IMR-90 (cell line): Measurements from ENCODE around the gene XPR1. TPM values are rescaled to one million over a fixed set of nuclear protein-coding genes. Genes with fewer than 3 reads are reported as not detected.

Experiments used
- ATAC-seq: fragments of 200-7000 bp; cut with Tn5 transposase; 2 replicates; pipeline ENCODE4 v1.9.1; 2020; ENCODE audit warnings: low read depth, mild to moderate bottlenecking, moderate library complexity
- BruUV-seq: library from RNA; stranded (reverse); fragments of 400-500 nt; replicated peaks from 2 replicates; lab custom pipeline; 2021; lab: Mats Ljungman, UMichigan
- CTCF ChIA-PET: fragments of 300-600 bp; formaldehyde crosslinking; extraction: SDS; loops from one replicate; lab custom pipeline; 2021; ENCODE audit warnings: antibody characterized with exemption; lab: Yijun Ruan, JAX
- POLR2A ChIA-PET: fragments of 300-600 bp; sonication (Branson Sonifier 250); formaldehyde crosslinking; loops from one replicate; lab custom pipeline; 2022; ENCODE audit warnings: antibody characterized with exemption; ENCODE audit not compliant: unreplicated experiment; lab: Charles Lee
- DNase-seq: peaks from one replicate; pipeline ENCODE4 v3.0.0; 2013
- H2AFZ ChIP-seq: replicated peaks from 2 replicates; pipeline ENCODE3; 2013; ENCODE audit warnings: low read length, mild to moderate bottlenecking; ENCODE audit not compliant: poor library complexity
- H2AK5ac ChIP-seq: 2 replicates; pipeline ENCODE4 v1.6.1; 2013; ENCODE audit warnings: low read depth, low read length, inconsistent platforms
- H2AK9ac ChIP-seq: replicated peaks from 2 replicates; pipeline ENCODE3; 2013; ENCODE audit warnings: mild to moderate bottlenecking, low read depth, low read length, moderate library complexity; ENCODE audit not compliant: poor library complexity
- H2BK120ac ChIP-seq: 2 replicates; pipeline ENCODE4 v1.6.1; 2013; ENCODE audit warnings: low read depth, low read length, inconsistent platforms
- H2BK15ac ChIP-seq: 3 replicates; pipeline ENCODE4 v1.6.1; 2013; ENCODE audit warnings: low read depth, low read length, inconsistent platforms
- H2BK20ac ChIP-seq: 2 replicates; pipeline ENCODE4 v1.6.1; 2013; ENCODE audit warnings: low read depth, mild to moderate bottlenecking, inconsistent platforms, low read length, moderate library complexity
- H2BK5ac ChIP-seq: 2 replicates; pipeline ENCODE4 v1.6.1; 2013; ENCODE audit warnings: mild to moderate bottlenecking, low read depth, low read length, inconsistent platforms; ENCODE audit not compliant: poor library complexity, severe bottlenecking
- H3K14ac ChIP-seq: replicated peaks from 2 replicates; pipeline ENCODE4 v1.6.1; 2013; ENCODE audit warnings: low read depth, low read length, inconsistent platforms
- H3K18ac ChIP-seq: 2 replicates; pipeline ENCODE4 v1.6.1; 2013; ENCODE audit warnings: low read depth, low read length, control low read depth
- H3K23ac ChIP-seq: 2 replicates; pipeline ENCODE4 v1.6.1; 2013; ENCODE audit warnings: low read depth, low read length, inconsistent platforms
- H3K27ac ChIP-seq: 2 replicates; pipeline ENCODE4 v1.5.1; 2013; ENCODE audit warnings: mild to moderate bottlenecking, control low read depth, low read length; ENCODE audit not compliant: insufficient read depth
- H3K27me3 ChIP-seq: 2 replicates; pipeline ENCODE4 v1.6.1; 2013; ENCODE audit warnings: low read length; ENCODE audit not compliant: control insufficient read depth, insufficient read depth
- H3K36me3 ChIP-seq: 2 replicates; pipeline ENCODE4 v1.6.1; 2013; ENCODE audit warnings: low read length, mixed read lengths; ENCODE audit not compliant: control insufficient read depth, insufficient read depth
- H3K4ac ChIP-seq: 2 replicates; pipeline ENCODE4 v1.6.1; 2013; ENCODE audit warnings: low read depth, low read length, inconsistent platforms
- H3K4me1 ChIP-seq: 2 replicates; pipeline ENCODE4 v1.6.1; 2013; ENCODE audit warnings: low read length, mixed read lengths; ENCODE audit not compliant: control insufficient read depth, insufficient read depth
- H3K4me2 ChIP-seq: 2 replicates; pipeline ENCODE4 v1.6.1; 2013; ENCODE audit warnings: low read depth, mild to moderate bottlenecking, control low read depth, low read length, moderate library complexity
- H3K4me3 ChIP-seq: 2 replicates; pipeline ENCODE4 v1.5.1; 2013; ENCODE audit warnings: low read depth, mild to moderate bottlenecking, control low read depth, low read length, moderate library complexity; ENCODE audit not compliant: insufficient read depth
- H3K56ac ChIP-seq: 2 replicates; pipeline ENCODE4 v1.6.1; 2013; ENCODE audit warnings: low read length, inconsistent platforms; ENCODE audit not compliant: insufficient read depth; ENCODE audit errors: extremely low read depth
- H3K79me1 ChIP-seq, 2 experiments: 2 replicates each; pipeline ENCODE4 v1.6.1; 2013; ENCODE audit warnings: low read length in 2 of 2, inconsistent platforms in 1 of 2, low read depth in 1 of 2
- H3K9ac ChIP-seq: 2 replicates; pipeline ENCODE4 v1.6.1; 2013; ENCODE audit warnings: low read depth, low read length, control low read depth
- H3K9me1 ChIP-seq: 2 replicates; pipeline ENCODE4 v1.6.1; 2013; ENCODE audit warnings: low read length, inconsistent platforms; ENCODE audit not compliant: insufficient read depth
- H3K9me3 ChIP-seq: 2 replicates; pipeline ENCODE4 v1.6.1; 2013; ENCODE audit warnings: low read length; ENCODE audit not compliant: control insufficient read depth, insufficient read depth
- H4K20me1 ChIP-seq: 2 replicates; pipeline ENCODE4 v1.6.1; 2013; ENCODE audit warnings: low read length, inconsistent platforms; ENCODE audit not compliant: insufficient read depth
- H4K5ac ChIP-seq: 2 replicates; pipeline ENCODE4 v1.6.1; 2013; ENCODE audit warnings: mild to moderate bottlenecking, low read depth, low read length, control low read depth
- H4K8ac ChIP-seq, 2 experiments: 2 replicates each; pipeline ENCODE4 v1.6.1; 2013; ENCODE audit warnings: low read depth in 2 of 2, low read length in 2 of 2, control low read depth in 1 of 2, inconsistent platforms in 1 of 2
- H4K91ac ChIP-seq: 2 replicates; pipeline ENCODE4 v1.6.1; 2013; ENCODE audit warnings: low read depth, low read length, inconsistent platforms; ENCODE audit not compliant: insufficient read depth
- BHLHE40 ChIP-seq: fragments of 150-350 bp; IDR thresholded peaks from 2 replicates; pipeline ENCODE4 v1.6.1; 2016; ENCODE audit warnings: mild to moderate bottlenecking, low read depth, low read length
- CEBPB ChIP-seq: IDR thresholded peaks from 2 replicates; pipeline ENCODE4 v1.6.1; 2012; ENCODE audit warnings: low read depth, low read length, improper control_type of control experiment
- CHD1 ChIP-seq: IDR thresholded peaks from 2 replicates; pipeline ENCODE4 v1.6.1; 2012; ENCODE audit warnings: low read depth, low read length, improper control_type of control experiment
- FOS ChIP-seq: fragments of 150-350 bp; IDR thresholded peaks from 2 replicates; pipeline ENCODE4 v1.6.1; 2016; ENCODE audit warnings: low read depth, low read length
- MAFK ChIP-seq: IDR thresholded peaks from 2 replicates; pipeline ENCODE4 v1.6.1; 2012; ENCODE audit warnings: low read depth, low read length, improper control_type of control experiment
- MAZ ChIP-seq: IDR thresholded peaks from 2 replicates; pipeline ENCODE4 v1.6.1; 2012; ENCODE audit warnings: low read depth, mild to moderate bottlenecking, low read length, improper control_type of control experiment, moderate library complexity, borderline replicate concordance
- NFE2L2 ChIP-seq: fragments of 150-350 bp; IDR thresholded peaks from 2 replicates; pipeline ENCODE4 v1.6.1; 2016; ENCODE audit warnings: low read depth, mild to moderate bottlenecking, low read length
- POLR2A ChIP-seq: IDR thresholded peaks from 2 replicates; pipeline ENCODE4 v1.6.1; 2012; ENCODE audit warnings: mild to moderate bottlenecking, low read depth, low read length
- RAD21 ChIP-seq: IDR thresholded peaks from 2 replicates; pipeline ENCODE4 v1.6.1; 2012; ENCODE audit warnings: low read length, improper control_type of control experiment
- RCOR1 ChIP-seq: IDR thresholded peaks from 2 replicates; pipeline ENCODE4 v1.6.1; 2012; ENCODE audit warnings: mild to moderate bottlenecking, low read length, improper control_type of control experiment; ENCODE audit not compliant: insufficient replicate concordance
- RFX5 ChIP-seq: IDR thresholded peaks from 2 replicates; pipeline ENCODE4 v1.8.0; 2012; ENCODE audit warnings: low read depth, mild to moderate bottlenecking, low read length, moderate library complexity
- SMC3 ChIP-seq: fragments of 150-350 bp; IDR thresholded peaks from 2 replicates; pipeline ENCODE4 v1.6.1; 2016; ENCODE audit warnings: low read depth, mild to moderate bottlenecking, antibody characterized with exemption, low read length, moderate library complexity
- WGBS, 2 experiments: methylation state at CpG; one replicate each; pipeline versions ENCODE4 v1.1.5 to v1.1.7; 2013; ENCODE audit warnings: missing lambda C conversion rate in 2 of 2; ENCODE audit not compliant: insufficient read length in 1 of 2; ENCODE audit errors: extremely low coverage in 2 of 2; 5-methylcytosine and 5-hydroxymethylcytosine counted together
- dilution Hi-C: fragments of 300-500 bp; cut with HindIII; formaldehyde crosslinking; loops from one replicate; pipeline ENCODE4 v1.14.3; 2018; ENCODE audit warnings: low sequenced_read_pairs; ENCODE audit not compliant: unreplicated experiment
- in situ Hi-C: fragments of 300-500 bp; cut with MboI; formaldehyde crosslinking; loops from 3 replicates; pipeline ENCODE4 v1.14.3; 2019; ENCODE audit warnings: low sequenced_read_pairs, inconsistent platforms, mixed read lengths
- intact Hi-C: fragments of 100-400 bp; cut with micrococcal nuclease; formaldehyde crosslinking; loops from 2 replicates; pipeline ENCODE4 v1.10.0; 2022
- polyA plus RNA-seq, 3 experiments: library from polyadenylated mRNA; depleted of rRNA; stranded (reverse); fragments of >200 nt; gene quantifications; 2 replicates each; pipeline ENCODE4 v1.2.3, GENCODE V29; 2012; ENCODE audit warnings: low replicate concordance in 1 of 3
- total RNA-seq: library from RNA; depleted of rRNA; stranded (reverse); fragments of >200 nt; gene quantifications from 2 replicates; pipeline ENCODE4 v1.2.3, GENCODE V29; 2012
- TF ChIP-seq, protein P1 (sequence below): conservative IDR thresholded peaks from 2 replicates; pipeline ENCODE4 v1.5.1; 2012; ENCODE audit warnings: mild to moderate bottlenecking, low read depth, low read length, improper control_type of control experiment
- TF ChIP-seq, protein P2 (sequence below): fragments of 150-350 bp; IDR thresholded peaks from 2 replicates; pipeline ENCODE4 v1.6.1; 2017; ENCODE audit warnings: mild to moderate bottlenecking, antibody characterized with exemption, low read length, low read depth

The XPR1 gene
- total and polyA plus RNA-seq, 2 of the 4 experiments (the other 2 are of a cell fraction) = 11.8 to 25.1 TPM

DNA sequence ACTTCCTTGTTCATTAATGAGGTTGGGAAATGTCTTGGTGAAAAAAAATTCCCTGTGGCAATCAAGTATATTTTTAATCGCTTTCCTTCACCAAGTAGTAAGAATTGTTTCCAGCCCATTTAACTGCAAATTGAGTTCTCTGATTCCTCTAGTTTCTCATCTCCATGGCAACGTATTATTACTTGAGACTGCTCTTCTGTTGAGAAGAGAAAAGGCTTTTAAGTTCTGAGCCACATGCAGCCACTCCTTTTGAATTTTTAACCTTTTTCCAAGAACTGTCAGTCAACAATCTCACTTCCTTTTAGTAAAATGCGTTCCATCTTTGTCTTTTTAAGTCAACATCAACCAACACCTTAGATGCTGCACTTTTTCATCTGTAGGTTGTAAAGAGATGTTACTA lies 205.2 kb downstream of the XPR1 start:
- no peak overlapping the region for H3K27ac ChIP-seq
- no peak overlapping the region for H3K4me2 ChIP-seq
- in situ Hi-C loops = no loop called here
- no peak overlapping the region for H2AFZ ChIP-seq
- dilution Hi-C loops = no loop called here
- H3K4me3 ChIP-seq = no peak overlapping the region
- no peak overlapping the region for H2AK9ac ChIP-seq
- no peak for TF ChIP-seq MAZ
- TF ChIP-seq FOS = no peak
- TF ChIP-seq RAD21 = no peak
- TF ChIP-seq NFE2L2 = no peak
- TF ChIP-seq, protein P1, sequence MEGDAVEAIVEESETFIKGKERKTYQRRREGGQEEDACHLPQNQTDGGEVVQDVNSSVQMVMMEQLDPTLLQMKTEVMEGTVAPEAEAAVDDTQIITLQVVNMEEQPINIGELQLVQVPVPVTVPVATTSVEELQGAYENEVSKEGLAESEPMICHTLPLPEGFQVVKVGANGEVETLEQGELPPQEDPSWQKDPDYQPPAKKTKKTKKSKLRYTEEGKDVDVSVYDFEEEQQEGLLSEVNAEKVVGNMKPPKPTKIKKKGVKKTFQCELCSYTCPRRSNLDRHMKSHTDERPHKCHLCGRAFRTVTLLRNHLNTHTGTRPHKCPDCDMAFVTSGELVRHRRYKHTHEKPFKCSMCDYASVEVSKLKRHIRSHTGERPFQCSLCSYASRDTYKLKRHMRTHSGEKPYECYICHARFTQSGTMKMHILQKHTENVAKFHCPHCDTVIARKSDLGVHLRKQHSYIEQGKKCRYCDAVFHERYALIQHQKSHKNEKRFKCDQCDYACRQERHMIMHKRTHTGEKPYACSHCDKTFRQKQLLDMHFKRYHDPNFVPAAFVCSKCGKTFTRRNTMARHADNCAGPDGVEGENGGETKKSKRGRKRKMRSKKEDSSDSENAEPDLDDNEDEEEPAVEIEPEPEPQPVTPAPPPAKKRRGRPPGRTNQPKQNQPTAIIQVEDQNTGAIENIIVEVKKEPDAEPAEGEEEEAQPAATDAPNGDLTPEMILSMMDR = no peak
- no peak for TF ChIP-seq RCOR1
- no peak for TF ChIP-seq CHD1
- no peak for TF ChIP-seq SMC3
- TF ChIP-seq BHLHE40 = no peak
- TF ChIP-seq POLR2A = no peak
- TF ChIP-seq, protein P2, sequence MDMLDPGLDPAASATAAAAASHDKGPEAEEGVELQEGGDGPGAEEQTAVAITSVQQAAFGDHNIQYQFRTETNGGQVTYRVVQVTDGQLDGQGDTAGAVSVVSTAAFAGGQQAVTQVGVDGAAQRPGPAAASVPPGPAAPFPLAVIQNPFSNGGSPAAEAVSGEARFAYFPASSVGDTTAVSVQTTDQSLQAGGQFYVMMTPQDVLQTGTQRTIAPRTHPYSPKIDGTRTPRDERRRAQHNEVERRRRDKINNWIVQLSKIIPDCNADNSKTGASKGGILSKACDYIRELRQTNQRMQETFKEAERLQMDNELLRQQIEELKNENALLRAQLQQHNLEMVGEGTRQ = no peak
- TF ChIP-seq MAFK = no peak
- no peak for TF ChIP-seq CEBPB
- TF ChIP-seq RFX5 = no peak
- H3K4me1 ChIP-seq = no peaks in the 10 kb centered on the region; the same call in 1 of the 2 replicates
- BruUV-seq = no TSS peak
- DNase-seq (no peak), ATAC-seq (no peak)
- H3K9me3 ChIP-seq = peaks cover 1% of the 10 kb centered on the region; the same call in 1 of the 2 replicates
- no peak overlapping the region for H3K23ac ChIP-seq
- H3K14ac ChIP-seq = no peak overlapping the region
- no peak overlapping the region for H3K9ac ChIP-seq
- no peak overlapping the region for H2BK20ac ChIP-seq
- H2BK120ac ChIP-seq = no peak overlapping the region
- ChIA-PET CTCF (no interaction called here), POLR2A (no interaction called here)
- no peak overlapping the region for H2BK5ac ChIP-seq
- H2AK5ac ChIP-seq = no peak overlapping the region
- H3K27me3 ChIP-seq = no peaks in the 10 kb centered on the region
- H3K9me1 ChIP-seq = no peaks in the 10 kb centered on the region
- H2BK15ac ChIP-seq = no peak overlapping the region
- no peak overlapping the region for H3K4ac ChIP-seq
- no peaks in the 10 kb centered on the region for H4K20me1 ChIP-seq
- H4K8ac ChIP-seq = no peak overlapping the region
- no peaks in the 10 kb centered on the region; a peak in 1 of 4 replicates for H3K79me1 ChIP-seq
- intact Hi-C loops = no loop called here
- WGBS, 2 experiments = no CpG with 5 or more reads among the region's 3 CpGs
- no peak overlapping the region for H4K91ac ChIP-seq
- no peak overlapping the region for H3K18ac ChIP-seq
- H4K5ac ChIP-seq = no peak overlapping the region
- no peak overlapping the region for H3K56ac ChIP-seq
- H3K36me3 ChIP-seq = peaks cover 3% of the 10 kb centered on the region; the same call in 1 of the 2 replicates
